Liver (tissue), 9 donors: ENCODE data around the gene ADAMTS4. TPM values are rescaled to one million over a fixed set of nuclear protein-coding genes. Genes with fewer than 3 reads are reported as not detected.

ENCODE experiments used
- DNase-seq: peaks from one replicate; pipeline ENCODE4 v3.0.0-alpha.2; 2017; ENCODE audit warnings: low spot score
- H3K27ac ChIP-seq, 2 donors: one replicate each; pipeline ENCODE4 v1.7.0; 2013; ENCODE audit warnings: inconsistent platforms in 2 of 2, low read length in 2 of 2, control low read depth in 1 of 2, low read depth in 1 of 2, mild to moderate bottlenecking in 1 of 2
- H3K27me3 ChIP-seq, 4 donors: one replicate each; pipeline versions ENCODE4 v1.6.1 to v1.7.0; 2013; ENCODE audit warnings: low read length in 3 of 4, inconsistent platforms in 1 of 4, mild to moderate bottlenecking in 1 of 4, moderate library complexity in 1 of 4; ENCODE audit not compliant: control insufficient read depth in 4 of 4, insufficient read depth in 4 of 4
- H3K36me3 ChIP-seq, 4 donors: one replicate each; pipeline versions ENCODE4 v1.6.1 to v1.7.0; 2013; ENCODE audit warnings: low read length in 3 of 4, mild to moderate bottlenecking in 3 of 4, low read depth in 1 of 4, moderate library complexity in 1 of 4; ENCODE audit not compliant: control insufficient read depth in 4 of 4, insufficient read depth in 3 of 4
- H3K4me1 ChIP-seq, 4 donors: one replicate each; pipeline versions ENCODE4 v1.6.1 to v1.7.0; 2013; ENCODE audit warnings: low read length in 3 of 4, mild to moderate bottlenecking in 3 of 4, moderate library complexity in 1 of 4; ENCODE audit not compliant: control insufficient read depth in 4 of 4, insufficient read depth in 4 of 4
- H3K4me3 ChIP-seq, 3 donors: one replicate each; pipeline versions ENCODE4 v1.6.1 to v1.7.0; 2013; ENCODE audit warnings: low read length in 3 of 3, control low read depth in 1 of 3, low read depth in 1 of 3, mild to moderate bottlenecking in 1 of 3
- H3K9ac ChIP-seq, 2 donors: one replicate each; pipeline ENCODE4 v1.7.0; 2013; ENCODE audit warnings: low read length in 2 of 2, mild to moderate bottlenecking in 2 of 2, moderate library complexity in 2 of 2, control low read depth in 1 of 2, low read depth in 1 of 2
- H3K9me3 ChIP-seq, 4 donors: one replicate each; pipeline versions ENCODE4 v1.6.1 to v1.7.0; 2013; ENCODE audit warnings: low read length in 3 of 4; ENCODE audit not compliant: control insufficient read depth in 4 of 4
- ATF3 ChIP-seq: IDR thresholded peaks from 2 replicates; pipeline ENCODE4 v1.6.1; 2016; ENCODE audit warnings: antibody characterized with exemption
- CTCF ChIP-seq: fragments of 150-350 bp; IDR thresholded peaks from 2 replicates; pipeline ENCODE4 v1.5.1; 2017; ENCODE audit warnings: improper control_type of control experiment, low read depth, low read length; ENCODE audit not compliant: missing input control
- EGR1 ChIP-seq, 2 donors: IDR thresholded peaks; 2 replicates each; pipeline ENCODE4 v1.6.1; 2016 to 2018; ENCODE audit warnings: antibody characterized with exemption in 2 of 2, low read depth in 2 of 2
- FOXA1 ChIP-seq: IDR thresholded peaks from 2 replicates; pipeline ENCODE4 v1.6.1; 2016; ENCODE audit warnings: antibody characterized with exemption
- FOXA2 ChIP-seq: IDR thresholded peaks from 2 replicates; pipeline ENCODE4 v1.6.1; 2016; ENCODE audit warnings: antibody characterized with exemption
- GABPA ChIP-seq, 2 donors: IDR thresholded peaks in 1 of 2; conservative IDR thresholded peaks in 1 of 2; 2 replicates each; pipeline ENCODE4 v1.6.1; 2016; ENCODE audit warnings: antibody characterized with exemption in 2 of 2, mild to moderate bottlenecking in 1 of 2, moderate library complexity in 1 of 2
- HNF4A ChIP-seq, 2 donors: conservative IDR thresholded peaks; 2 replicates each; pipeline ENCODE4 v1.6.1; 2016; ENCODE audit warnings: antibody characterized with exemption in 2 of 2, mild to moderate bottlenecking in 2 of 2
- HNF4G ChIP-seq: IDR thresholded peaks from 2 replicates; pipeline ENCODE4 v1.6.1; 2016; ENCODE audit warnings: antibody characterized with exemption
- JUND ChIP-seq, 2 donors: IDR thresholded peaks; 2 replicates each; pipeline ENCODE4 v1.6.1; 2016; ENCODE audit warnings: antibody characterized with exemption in 2 of 2
- MAX ChIP-seq: IDR thresholded peaks from 2 replicates; pipeline ENCODE4 v1.6.1; 2016; ENCODE audit warnings: antibody characterized with exemption
- NR2F2 ChIP-seq: IDR thresholded peaks from 2 replicates; pipeline ENCODE4 v1.6.1; 2016; ENCODE audit warnings: antibody characterized with exemption
- RAD21 ChIP-seq, 2 donors: IDR thresholded peaks; 2 replicates each; pipeline ENCODE4 v1.6.1; 2016; ENCODE audit warnings: antibody characterized with exemption in 2 of 2, mild to moderate bottlenecking in 2 of 2
- REST ChIP-seq: IDR thresholded peaks from 2 replicates; pipeline ENCODE4 v1.6.1; 2016; ENCODE audit warnings: antibody characterized with exemption, mild to moderate bottlenecking
- RXRA ChIP-seq, 2 donors: IDR thresholded peaks; 2 replicates each; pipeline ENCODE4 v1.6.1; 2017 to 2018; ENCODE audit warnings: antibody characterized with exemption in 2 of 2, mild to moderate bottlenecking in 1 of 2
- SP1 ChIP-seq: IDR thresholded peaks from 2 replicates; pipeline ENCODE4 v1.6.1; 2018; ENCODE audit warnings: antibody characterized with exemption, mild to moderate bottlenecking
- TAF1 ChIP-seq: conservative IDR thresholded peaks from 2 replicates; pipeline ENCODE4 v1.6.1; 2016; ENCODE audit warnings: antibody characterized with exemption, mild to moderate bottlenecking
- YY1 ChIP-seq: IDR thresholded peaks from 2 replicates; pipeline ENCODE4 v1.6.1; 2016; ENCODE audit warnings: antibody characterized with exemption, mild to moderate bottlenecking
- ZBTB33 ChIP-seq: IDR thresholded peaks from 2 replicates; pipeline ENCODE4 v1.6.1; 2016; ENCODE audit warnings: antibody characterized with exemption
- WGBS: extraction: QIAGEN DNeasy Blood & Tissue Kit; methylation state at CpG from one replicate; pipeline ENCODE4 v1.1.7; 2013; 5-methylcytosine and 5-hydroxymethylcytosine counted together
- polyA plus RNA-seq, 2 donors: library from polyadenylated mRNA; stranded (reverse) in 1 of 2; unstranded in 1 of 2; fragments of 200-250 nt in 1 of 2; fragments of >200 nt in 1 of 2; fragmentation: Nextera tagmentation in 1 of 2; extraction: Ambion mirVana in 1 of 2; gene quantifications; one replicate each; pipeline versions ENCODE4 v1.2.1 to v1.2.3, GENCODE V29; 2013 to 2015
- total RNA-seq, 2 donors: library from RNA; depleted of rRNA; stranded (reverse); fragments of >200 nt; gene quantifications; one replicate each; pipeline ENCODE4 v1.2.3, GENCODE V29; 2014
- donor health status: healthy.
- donor health status: healthy.
- donor health status: healthy.
- donor health status: healthy.
- donor health status: healthy.

The ADAMTS4 gene
- total and polyA plus RNA-seq, 4 donors, result 0.21 to 2.2 (median 0.38) TPM

- no peak for DNase-seq
- WGBS, result 77% methylated on average over 8 of the region's 8 CpGs
- Histone ChIP-seq H3K36me3 (peaks cover 6 to 55% (median 38%) of the 10 kb centered on the region in 4 donors), H3K27ac (peak overlapping the region; percentile 46 to 82), H3K9ac (no peak overlapping the region), H3K4me3 (no peak overlapping the region), H3K9me3 (no peaks in the 10 kb centered on the region), H3K4me1 (peaks cover 7 to 27% (median 19%) of the 10 kb centered on the region in 4 donors), H3K27me3 (no peaks in the 10 kb centered on the region)
- TF ChIP-seq EGR1 (IDR thresholded peaks at IDR 0.05; ENCODE audit: low read depth in 2 of 2) (no peak), CTCF (no peak), HNF4G (no peak), YY1 (peak; percentile 7), HNF4A (conservative IDR thresholded peaks at IDR 0.05) (no peak), RXRA (IDR thresholded peaks at IDR 0.05) (peak in 1 of 2 donors; percentile 36), ATF3 (no peak), ZBTB33 (no peak), TAF1 (peak; percentile 41), NR2F2 (peak; percentile 82), JUND (IDR thresholded peaks at IDR 0.05) (no peak), SP1 (peak; percentile 76), FOXA1 (no peak), MAX (no peak), FOXA2 (no peak), GABPA (IDR thresholded peaks at IDR 0.05 in 1 of 2, conservative IDR thresholded peaks at IDR 0.05 in 1 of 2) (no peak), REST (no peak), RAD21 (IDR thresholded peaks at IDR 0.05) (no peak)
These were observed 8.3 kb upstream of the ADAMTS4 start for GRCh38 chr1:161207173-161207572.
